OCI-LY7 (cell line): ENCODE data around the gene ZFAND2B. TPM values are rescaled to one million over a fixed set of nuclear protein-coding genes. Genes with fewer than 3 reads are reported as not detected.

ENCODE experiments used
- BruUV-seq: library from RNA; stranded (reverse); fragments of 400-500 nt; replicated peaks from 2 replicates; lab custom pipeline; 2021; lab: Mats Ljungman, UMichigan
- CTCF ChIA-PET: fragments of 300-600 bp; sonication (Branson Sonifier 250); formaldehyde crosslinking; loops from one replicate; lab custom pipeline; 2022; ENCODE audit warnings: antibody characterized with exemption; ENCODE audit not compliant: unreplicated experiment; lab: Charles Lee
- POLR2A ChIA-PET: fragments of 300-600 bp; sonication (Branson Sonifier 250); formaldehyde crosslinking; loops from one replicate; lab custom pipeline; 2022; ENCODE audit warnings: antibody characterized with exemption; lab: Charles Lee
- DNase-seq: peaks from one replicate; pipeline ENCODE4 v3.0.0-alpha.2; 2015; ENCODE audit warnings: low spot score
- H2AFZ ChIP-seq: fragments of 200-600 bp; sonication (generic), shearing (Covaris generic); 2 replicates; pipeline ENCODE4 v1.6.1; 2014; ENCODE audit warnings: mild to moderate bottlenecking, antibody characterized with exemption, low read length, moderate library complexity
- H3K27ac ChIP-seq: fragments of 200-600 bp; sonication (generic); 2 replicates; pipeline ENCODE4 v1.5.1; 2014; ENCODE audit warnings: mixed run types, low read depth, mild to moderate bottlenecking, moderate library complexity, low read length, inconsistent platforms; ENCODE audit not compliant: poor library complexity, severe bottlenecking
- H3K36me3 ChIP-seq: fragments of 200-600 bp; sonication (generic); 2 replicates; pipeline ENCODE4 v1.6.1; 2014; ENCODE audit warnings: mild to moderate bottlenecking, antibody characterized with exemption, low read length, moderate library complexity, mixed read lengths; ENCODE audit not compliant: insufficient read depth
- H3K4me1 ChIP-seq: fragments of 200-600 bp; sonication (generic); 2 replicates; pipeline ENCODE4 v1.5.1; 2014; ENCODE audit warnings: mild to moderate bottlenecking, low read length; ENCODE audit not compliant: insufficient read depth, poor library complexity, severe bottlenecking
- H3K4me2 ChIP-seq: fragments of 200-600 bp; sonication (generic); 2 replicates; pipeline ENCODE4 v1.6.1; 2014; ENCODE audit warnings: mild to moderate bottlenecking, low read length
- H3K4me3 ChIP-seq: fragments of 200-600 bp; sonication (generic); 2 replicates; pipeline ENCODE4 v1.5.1; 2014; ENCODE audit warnings: mild to moderate bottlenecking, low read depth, low read length; ENCODE audit not compliant: poor library complexity, severe bottlenecking
- H3K79me2 ChIP-seq: fragments of 200-600 bp; sonication (generic); 2 replicates; pipeline ENCODE4 v1.6.1; 2016; ENCODE audit warnings: low read depth, mild to moderate bottlenecking, low read length, moderate library complexity, mixed read lengths; ENCODE audit not compliant: insufficient read depth
- H3K9me2 ChIP-seq: fragments of 200-600 bp; sonication (generic); 2 replicates; pipeline ENCODE4 v1.6.1; 2016; ENCODE audit warnings: mild to moderate bottlenecking, low read length, mixed read lengths; ENCODE audit not compliant: insufficient read depth
- H3K9me3 ChIP-seq: fragments of 200-600 bp; sonication (generic); 2 replicates; pipeline ENCODE4 v1.6.1; 2014; ENCODE audit warnings: mild to moderate bottlenecking, mixed run types, low read length, mixed read lengths
- H4K20me1 ChIP-seq: fragments of 200-600 bp; sonication (generic); 2 replicates; pipeline ENCODE4 v1.6.1; 2014; ENCODE audit warnings: mild to moderate bottlenecking, antibody characterized with exemption, low read length, moderate library complexity, mixed read lengths; ENCODE audit not compliant: insufficient read depth
- CTCF ChIP-seq: fragments of 200-600 bp; sonication (generic); conservative IDR thresholded peaks from 2 replicates; pipeline ENCODE4 v1.5.1; 2014; ENCODE audit warnings: mild to moderate bottlenecking, antibody characterized with exemption, low read length, moderate library complexity, mixed read lengths
- EZH2phosphoT487 ChIP-seq: fragments of 200-600 bp; sonication (generic); IDR thresholded peaks from 2 replicates; pipeline ENCODE4 v1.6.1; 2018; ENCODE audit warnings: low read depth, borderline replicate concordance, mild to moderate bottlenecking, mixed run types, antibody characterized with exemption, low read length, moderate library complexity, mixed read lengths
- intact Hi-C: fragments of 100-400 bp; cut with micrococcal nuclease; formaldehyde crosslinking; loops from one replicate; pipeline ENCODE4 v1.10.0; 2022; ENCODE audit not compliant: unreplicated experiment
- total RNA-seq, 2 experiments: library from RNA; depleted of rRNA in 1 of 2; stranded (reverse); fragments of >200 nt in 1 of 2; shearing (Covaris generic) in 1 of 2; gene quantifications; 2 replicates each; pipeline ENCODE4 v1.2.3, GENCODE V29; 2014 to 2022

The ZFAND2B gene
- total RNA-seq, 2 experiments from 2014 or later = 35.9 to 51.6 TPM

GRCh38 chr2:219252084-219252483 lies 45.5 kb downstream of the ZFAND2B start:
- H3K4me3 ChIP-seq = peak overlapping the region; percentile 87

GRCh38 chr2:219252570-219252899 lies 46.0 kb downstream of the ZFAND2B start:
- no peaks in the 10 kb centered on the region for H3K9me3 ChIP-seq
- H3K4me2 ChIP-seq = peak overlapping the region; percentile 93
- H3K79me2 ChIP-seq = peaks cover 41% of the 10 kb centered on the region
- peaks cover 62% of the 10 kb centered on the region for H3K4me1 ChIP-seq
- CTCF ChIA-PET = interaction anchor here (2.6 kb wide), 1 partner anchor 25 kb away, joined by 7 read pairs; the partner anchor contains the start of gene DNAJB2
- TF ChIP-seq EZH2phosphoT487 = no peak
- TF ChIP-seq CTCF = no peak
- POLR2A ChIA-PET = interaction anchor here (0.6 to 2.3 kb wide), 13 partner anchors 8 to 689 kb away, joined by 3 to 8 read pairs (median 3); partner anchors contain the start of genes ANKZF1, ATG9A, CNPPD1 and DNAJB2
- H4K20me1 ChIP-seq = no peaks in the 10 kb centered on the region
- BruUV-seq = no TSS peak
- H3K9me2 ChIP-seq = no peaks in the 10 kb centered on the region
- peak overlapping the region; percentile 96 for H3K27ac ChIP-seq
- peak overlapping the region; percentile 87 for H3K4me3 ChIP-seq
- DNase-seq = no peak
- no peak overlapping the region for H2AFZ ChIP-seq
- intact Hi-C loops = loop anchor here (2.0 to 10.0 kb wide), 2 partner anchors 76 to 358 kb away; partner anchors contain the start of gene CNPPD1
- peaks cover 44% of the 10 kb centered on the region for H3K36me3 ChIP-seq

More at GRCh38 chr2:219252084-219252483, 45.5 kb downstream of the ZFAND2B start:
- Histone ChIP-seq H2AFZ (no peak overlapping the region), H3K9me2 (no peaks in the 10 kb centered on the region), H3K79me2 (peaks cover 44% of the 10 kb centered on the region), H3K36me3 (peaks cover 48% of the 10 kb centered on the region), H3K27ac (peak overlapping the region; percentile 96), H3K4me1 (peaks cover 66% of the 10 kb centered on the region), H4K20me1 (no peaks in the 10 kb centered on the region), H3K4me2 (peak overlapping the region; percentile 93), H3K9me3 (no peaks in the 10 kb centered on the region)
- TF ChIP-seq EZH2phosphoT487 (no peak), CTCF (0 out of 2 replicates have a peak, but pooled peaks have one; percentile 22)
- CTCF ChIA-PET = no interaction called here
- no TSS peak for BruUV-seq
- POLR2A ChIA-PET = interaction anchor here (0.6 to 2.3 kb wide), 7 partner anchors 20 to 180 kb away, joined by 3 to 8 read pairs (median 4); partner anchors contain the start of genes CNPPD1 and DNAJB2
- intact Hi-C loops = loop anchor here (2.0 to 10.0 kb wide), 2 partner anchors 75 to 357 kb away; partner anchors contain the start of gene CNPPD1
- peak; percentile 27 for DNase-seq
